ENCODE measurements around the gene PDLIM3.
"Not testable (repeated sequence)": the region's sequence is repeated elsewhere in the genome, so short reads cannot be mapped to it uniquely, and the experiment has no call there.

The PDLIM3 gene

DNA sequence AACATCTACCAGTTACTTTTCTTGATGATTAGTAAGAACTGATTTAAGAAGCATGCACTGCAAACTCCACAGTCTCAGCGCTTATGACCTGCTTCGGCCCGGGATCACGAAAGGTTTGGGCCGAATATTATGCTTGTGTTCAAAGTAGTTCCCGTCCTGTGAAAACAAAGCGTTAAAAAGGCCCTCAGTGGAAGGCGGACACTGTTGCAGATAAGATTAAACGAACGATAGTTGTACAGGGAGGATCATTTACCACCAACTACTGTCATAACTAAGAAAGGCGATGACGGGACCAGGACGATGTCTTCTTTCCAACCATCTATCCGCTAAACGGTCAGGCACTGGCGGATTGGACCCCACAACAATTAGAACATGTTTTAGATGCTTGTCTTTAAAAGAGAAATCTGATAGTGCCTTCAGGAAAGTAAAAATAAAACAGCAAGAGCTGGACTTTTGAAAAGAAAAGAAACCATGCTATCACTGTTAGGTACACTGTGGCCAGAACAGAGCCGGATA lies 21.1 kb downstream of the PDLIM3 start:
- TF ChIP-seq Cebpa-rat (IDR thresholded peaks at IDR 0.05), result no peak
- Histone ChIP-seq H4K20me1 (no peaks in the 10 kb centered on the region), H3K27ac (peak overlapping the region in 10 of 11 experiments; percentile 49 to 96 (median 86); a peak in 19 of 22 replicates)

DNA sequence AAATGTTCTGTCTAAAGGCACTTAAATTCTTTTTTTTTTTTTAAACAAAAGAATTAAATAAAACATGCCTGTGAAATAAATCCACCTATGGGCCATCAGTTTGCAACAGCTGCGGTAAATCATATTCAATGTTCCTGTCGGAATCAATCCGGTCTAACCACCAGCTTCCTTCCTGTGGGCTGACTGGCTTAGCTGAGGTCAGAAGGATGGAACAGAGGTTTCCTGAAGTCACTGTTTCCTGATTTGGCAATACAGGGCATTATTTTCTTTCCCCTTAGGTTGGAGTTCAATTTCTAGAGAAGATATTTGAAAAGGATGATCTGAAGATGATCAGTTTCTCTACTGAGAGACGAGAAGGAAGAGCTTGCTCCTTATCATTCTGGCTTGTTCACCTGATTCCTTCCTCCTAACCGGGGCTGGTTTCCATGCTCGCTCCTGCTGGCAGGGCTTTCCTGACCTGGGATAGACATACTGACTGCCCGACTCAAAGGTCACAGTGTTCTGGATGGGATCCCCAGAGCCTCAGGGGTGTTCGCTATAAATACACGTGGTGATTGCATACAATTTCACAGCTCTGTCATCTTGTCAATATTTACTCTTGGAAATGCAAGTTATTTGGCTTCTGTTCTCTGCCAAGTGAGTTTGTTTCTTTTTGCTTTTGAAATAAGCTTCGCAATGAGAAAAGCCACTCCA lies 21.7 kb downstream of the PDLIM3 start:
- Histone ChIP-seq H3K4me2 (peak overlapping the region; percentile 73 to 97 (median 92)), H3K27me3 (peaks cover 0 to 79% (median 22%) of the 10 kb centered on the region in 11 experiments; a peak in 16 of 22 replicates), H3K4me3 (peak overlapping the region in 8 of 10 experiments; percentile 11 to 62 (median 51); a peak in 14 of 20 replicates)

More for the DNA sequence above, 21.1 kb downstream of the PDLIM3 start:
- H3K4me2 ChIP-seq, result peak overlapping the region; percentile 73 to 97 (median 92)
- H3K27me3 ChIP-seq, result peaks cover 0 to 75% (median 22%) of the 10 kb centered on the region in 11 experiments; a peak in 16 of 22 replicates
- peaks cover 0 to 17% (median 11%) of the 10 kb centered on the region in 11 experiments; a peak in 13 of 22 replicates for H3K9me3 ChIP-seq (replicated peaks in 1 of 11)
- peak overlapping the region in 8 of 10 experiments; percentile 11 to 62 (median 51); a peak in 11 of 20 replicates for H3K4me3 ChIP-seq
- peak overlapping the region in 10 of 11 experiments; percentile 51 to 83 (median 71); a peak in 17 of 22 replicates for H3K9ac ChIP-seq
- H3K36me3 ChIP-seq, result no peaks in the 10 kb centered on the region
- peaks cover 40 to 73% (median 59%) of the 10 kb centered on the region in 10 experiments for H3K4me1 ChIP-seq

DNA sequence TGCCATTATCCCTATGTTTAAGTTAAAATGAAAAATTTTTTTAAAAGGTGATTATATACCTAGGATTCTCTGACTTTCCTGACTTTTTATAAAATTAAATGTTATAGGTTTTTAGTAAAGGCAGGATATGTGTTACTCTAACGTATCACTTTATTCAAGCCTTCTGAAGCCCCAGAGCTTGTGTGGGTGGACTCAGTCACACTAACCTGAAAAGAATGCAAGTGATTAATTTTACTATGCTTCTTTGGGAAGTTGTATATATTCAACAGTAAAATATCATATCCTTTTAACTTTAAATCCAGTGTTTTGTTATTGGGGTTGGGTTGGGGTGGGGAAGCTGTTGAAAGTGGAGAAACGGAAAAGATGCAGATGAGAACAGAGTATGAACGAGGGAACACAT lies 22.8 kb downstream of the PDLIM3 start:
- Histone ChIP-seq H4K20me1 (no peaks in the 10 kb centered on the region), H3K36me3 (no peaks in the 10 kb centered on the region), H3K4me2 (peak overlapping the region; percentile 73 to 97 (median 92)), H3K27ac (peak overlapping the region in 9 of 11 experiments; percentile 51 to 96 (median 86); a peak in 16 of 22 replicates), H3K4me1 (peaks cover 30 to 70% (median 57%) of the 10 kb centered on the region in 10 experiments), H3K9ac (peak overlapping the region in 7 of 11 experiments; percentile 42 to 72 (median 65); a peak in 12 of 22 replicates), H3K9me3 (replicated peaks in 1 of 11) (peaks cover 0 to 17% (median 11%) of the 10 kb centered on the region in 11 experiments; a peak in 13 of 22 replicates), H3K4me3 (peak overlapping the region in 3 of 10 experiments; percentile 33 to 62 (median 53); a peak in 2 of 20 replicates), H3K27me3 (peaks cover 0 to 88% (median 22%) of the 10 kb centered on the region in 11 experiments; a peak in 16 of 22 replicates)
- no peak for TF ChIP-seq Cebpa-rat (IDR thresholded peaks at IDR 0.05)

More for the DNA sequence above, 21.7 kb downstream of the PDLIM3 start:
- Histone ChIP-seq H3K9me3 (replicated peaks in 1 of 11) (peaks cover 0 to 17% (median 11%) of the 10 kb centered on the region in 11 experiments; a peak in 13 of 22 replicates), H4K20me1 (no peaks in the 10 kb centered on the region), H3K36me3 (no peaks in the 10 kb centered on the region), H3K4me1 (peaks cover 37 to 72% (median 57%) of the 10 kb centered on the region in 10 experiments), H3K27ac (peak overlapping the region in 10 of 11 experiments; percentile 49 to 96 (median 86); a peak in 19 of 22 replicates), H3K9ac (peak overlapping the region in 10 of 11 experiments; percentile 51 to 83 (median 71); a peak in 19 of 22 replicates)
- TF ChIP-seq Cebpa-rat (IDR thresholded peaks at IDR 0.05), result peak; percentile 47 to 97 (median 91); a peak in 19 of 22 replicates

DNA sequence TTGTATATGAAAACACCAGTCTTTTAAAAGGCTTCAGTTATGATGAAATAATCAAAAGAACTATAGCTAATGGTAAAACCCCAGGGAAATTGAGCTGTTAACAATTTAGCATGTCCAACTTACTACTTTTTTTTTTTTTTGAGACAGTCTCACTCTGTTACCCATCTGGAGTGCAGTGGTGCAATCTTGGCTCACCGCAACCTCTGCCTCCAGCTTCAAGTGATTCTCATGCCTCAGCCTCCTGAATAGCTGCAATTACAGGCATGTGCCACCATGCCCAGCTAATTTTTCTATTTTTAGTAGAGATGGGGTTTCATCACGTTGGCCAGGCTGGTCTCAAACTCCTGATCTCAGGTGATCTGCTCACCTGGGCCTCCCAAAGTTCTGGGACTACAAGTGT lies 24.1 kb downstream of the PDLIM3 start:
- Histone ChIP-seq H3K9ac (peak overlapping the region in 2 of 11 experiments; percentile 21 to 27; a peak in 3 of 22 replicates), H3K9me3 (replicated peaks in 1 of 11) (peaks cover 0 to 17% (median 11%) of the 10 kb centered on the region in 11 experiments; a peak in 13 of 22 replicates), H3K4me2 (peak overlapping the region in 10 of 11 experiments; percentile 73 to 97 (median 92); a peak in 19 of 22 replicates), H3K27ac (peak overlapping the region in 8 of 11 experiments; percentile 32 to 96 (median 90); a peak in 13 of 22 replicates), H3K27me3 (peaks cover 0 to 84% (median 22%) of the 10 kb centered on the region in 11 experiments; a peak in 16 of 22 replicates), H3K4me1 (peaks cover 30 to 64% (median 49%) of the 10 kb centered on the region in 10 experiments)
- peak in 8 of 11 experiments; percentile 45 to 94 (median 82); a peak in 15 of 22 replicates for TF ChIP-seq Cebpa-rat (IDR thresholded peaks at IDR 0.05)
- not testable (repeated sequence) for H3K36me3 ChIP-seq, H4K20me1 ChIP-seq, H3K4me3 ChIP-seq

DNA sequence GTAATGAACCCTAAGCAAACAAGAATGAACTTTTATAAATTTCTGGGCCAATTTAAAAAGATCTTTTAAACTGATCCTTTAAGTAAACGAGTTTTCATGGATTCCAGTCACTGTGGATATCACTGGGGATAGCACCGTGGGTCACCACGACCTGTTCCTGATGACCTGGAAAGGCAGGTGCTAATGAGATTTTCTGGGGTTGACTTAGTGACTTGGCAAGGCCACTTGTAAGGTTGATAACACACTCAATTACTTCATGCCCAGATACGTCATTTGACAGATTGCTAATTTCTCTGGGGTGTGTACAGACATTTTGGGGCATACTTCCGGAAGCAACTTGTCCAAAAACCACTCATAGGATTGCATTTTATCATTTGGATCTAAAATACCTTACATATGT lies 24.5 kb downstream of the PDLIM3 start:
- Histone ChIP-seq H3K4me3 (no peak overlapping the region), H3K27me3 (peaks cover 0 to 80% (median 22%) of the 10 kb centered on the region in 11 experiments; a peak in 16 of 22 replicates), H3K4me2 (peak overlapping the region in 9 of 11 experiments; percentile 73 to 97 (median 93); a peak in 17 of 22 replicates), H3K4me1 (peaks cover 30 to 60% (median 49%) of the 10 kb centered on the region in 10 experiments), H3K27ac (peak overlapping the region in 8 of 11 experiments; percentile 32 to 96 (median 89); a peak in 13 of 22 replicates), H3K9ac (peak overlapping the region in 3 of 11 experiments; percentile 21 to 23 (median 23); a peak in 5 of 22 replicates), H4K20me1 (no peaks in the 10 kb centered on the region), H3K36me3 (no peaks in the 10 kb centered on the region), H3K9me3 (replicated peaks in 1 of 11) (peaks cover 0 to 16% (median 11%) of the 10 kb centered on the region in 11 experiments; a peak in 13 of 22 replicates)
- TF ChIP-seq Cebpa-rat (IDR thresholded peaks at IDR 0.05), result no peak

DNA sequence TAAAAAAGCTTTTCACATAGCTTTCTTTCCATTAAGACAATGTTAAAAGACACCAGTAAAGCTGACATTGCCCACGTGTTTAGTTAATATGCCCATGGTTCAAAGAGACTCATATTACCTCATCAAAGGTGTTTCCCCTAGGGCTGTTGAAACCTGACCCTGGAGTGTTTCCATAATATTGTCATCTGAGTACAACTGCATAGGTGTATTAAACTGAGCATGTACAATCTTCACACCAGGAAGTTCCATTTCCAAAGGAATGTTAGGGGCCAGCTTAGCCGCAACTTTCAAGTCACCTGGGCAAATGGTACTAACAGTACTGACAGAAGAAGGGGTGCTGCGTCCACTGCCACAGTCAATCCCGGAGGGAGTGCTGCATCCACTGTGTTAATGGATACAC lies 27.1 kb downstream of the PDLIM3 start:
- H3K9ac ChIP-seq, result no peak overlapping the region
- peaks cover 0 to 60% (median 13%) of the 10 kb centered on the region in 11 experiments; a peak in 14 of 22 replicates for H3K27me3 ChIP-seq
- H4K20me1 ChIP-seq, result no peaks in the 10 kb centered on the region
- peaks cover 0 to 12% (median 6%) of the 10 kb centered on the region in 11 experiments; a peak in 12 of 22 replicates for H3K9me3 ChIP-seq (replicated peaks in 1 of 11)
- H3K36me3 ChIP-seq, result no peaks in the 10 kb centered on the region
- no peak for TF ChIP-seq Cebpa-rat (IDR thresholded peaks at IDR 0.05)
- H3K4me2 ChIP-seq, result no peak overlapping the region; a peak in 1 of 22 replicates
- peaks cover 13 to 39% (median 29%) of the 10 kb centered on the region in 10 experiments for H3K4me1 ChIP-seq
- H3K27ac ChIP-seq, result no peak overlapping the region; a peak in 1 of 22 replicates
- no peak overlapping the region for H3K4me3 ChIP-seq

DNA sequence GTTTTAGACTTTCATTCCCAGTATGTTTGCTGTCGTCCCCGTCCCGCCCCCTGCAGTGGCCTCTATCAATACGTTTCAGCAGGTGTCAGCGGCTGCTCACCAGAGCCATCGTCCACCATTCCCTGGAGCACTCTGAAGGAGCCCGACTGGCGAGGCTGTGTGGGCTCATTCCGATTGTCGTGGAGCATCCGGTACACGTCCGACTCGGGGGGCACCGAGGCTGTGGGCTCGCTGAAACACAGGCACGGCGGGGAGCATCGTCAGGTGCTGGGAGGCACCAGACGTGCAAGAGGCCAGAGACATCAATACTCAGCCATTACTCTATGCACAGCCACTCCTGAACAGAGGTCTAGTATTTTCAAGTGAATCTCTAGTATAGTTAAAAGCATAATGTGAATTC lies 28.9 kb downstream of the PDLIM3 start:
- H4K20me1 ChIP-seq, result no peaks in the 10 kb centered on the region
- no peaks in the 10 kb centered on the region for H3K36me3 ChIP-seq
- no peak for TF ChIP-seq Cebpa-rat (IDR thresholded peaks at IDR 0.05)

More for the DNA sequence above, 28.9 kb downstream of the PDLIM3 start:
- Histone ChIP-seq H3K4me2 (no peak overlapping the region), H3K4me3 (no peak overlapping the region), H3K9ac (no peak overlapping the region), H3K27me3 (peaks cover 0 to 42% (median 8%) of the 10 kb centered on the region in 11 experiments; a peak in 8 of 22 replicates), H3K9me3 (replicated peaks in 1 of 11) (peaks cover 15 to 28% (median 22%) of the 10 kb centered on the region in 11 experiments), H3K4me1 (peaks cover 0 to 21% (median 11%) of the 10 kb centered on the region in 10 experiments; a peak in 17 of 20 replicates), H3K27ac (no peak overlapping the region)

All from BLaER1 treated with 17β-estradiol and CSF1 and Interleukin-3, amounts not matched to agents 10 nM and 100 nM (cell line).